B cell (primary cell): ENCODE results near the gene ANKLE1. TPM values are rescaled to one million over a fixed set of nuclear protein-coding genes. Genes with fewer than 3 reads are reported as not detected.

Experiments used
- ATAC-seq: fragments of 200-7000 bp; cut with Tn5 transposase; one replicate; pipeline ENCODE4 v1.10.0; 2021; ENCODE audit warnings: low read depth, mild to moderate bottlenecking, moderate number of reproducible peaks, moderate library complexity
- CTCF ChIA-PET: fragments of 350-600 bp; sonication (Branson Sonifier 250); formaldehyde crosslinking; loops from one replicate; lab custom pipeline; 2021; ENCODE audit warnings: antibody characterized with exemption, inconsistent platforms; lab: Charles Lee
- POLR2A ChIA-PET: fragments of 350-600 bp; sonication (Branson Sonifier 250); formaldehyde crosslinking; loops from one replicate; lab custom pipeline; 2021; ENCODE audit warnings: antibody characterized with exemption; lab: Charles Lee
- DNase-seq: peaks from one replicate; pipeline ENCODE4 v3.0.0; 2013
- H2AFZ ChIP-seq: 2 replicates; pipeline ENCODE4 v1.6.1; 2012; ENCODE audit warnings: mild to moderate bottlenecking, low read depth, low read length; ENCODE audit not compliant: insufficient read depth, poor library complexity, severe bottlenecking
- H3K27ac ChIP-seq, 2 donors: 1 replicate in 1 of 2; 2 replicates in 1 of 2; pipeline ENCODE4 v1.5.1; 2012 to 2013; ENCODE audit warnings: low read length in 2 of 2, mild to moderate bottlenecking in 2 of 2, moderate library complexity in 1 of 2
- H3K27me3 ChIP-seq, 4 experiments: fragments of 200-600 bp in 1 of 4; sonication (generic) in 1 of 4; replicated peaks in 1 of 4; 1 replicate in 2 of 4; 2 replicates in 2 of 4; pipeline versions ENCODE4 v1.6.1 to v1.7.0; 2013 to 2016; ENCODE audit warnings: low read length in 3 of 4, mild to moderate bottlenecking in 2 of 4, mixed read lengths in 1 of 4, moderate library complexity in 1 of 4; ENCODE audit not compliant: insufficient read depth in 4 of 4, control insufficient read depth in 3 of 4; ENCODE audit errors: control extremely low read depth in 1 of 4
- H3K36me3 ChIP-seq, 2 experiments: replicated peaks in 1 of 2; 1 replicate in 1 of 2; 2 replicates in 1 of 2; pipeline versions ENCODE4 v1.6.1 to v1.7.1; 2013; ENCODE audit warnings: low read length in 1 of 2; ENCODE audit not compliant: insufficient read depth in 2 of 2, control insufficient read depth in 1 of 2; ENCODE audit errors: control extremely low read depth in 1 of 2, extremely low read depth in 1 of 2
- H3K4me1 ChIP-seq, 2 donors: fragments of 200-600 bp in 1 of 2; sonication (generic) in 1 of 2; 1 replicate in 1 of 2; 2 replicates in 1 of 2; pipeline versions ENCODE4 v1.5.1 to v1.6.1; 2013 to 2017; ENCODE audit warnings: low read length in 2 of 2; ENCODE audit not compliant: control insufficient read depth in 2 of 2, insufficient read depth in 2 of 2
- H3K4me2 ChIP-seq: replicated peaks from 2 replicates; pipeline ENCODE3; 2012; ENCODE audit warnings: mild to moderate bottlenecking, low read depth, low read length; ENCODE audit not compliant: poor library complexity, severe bottlenecking
- H3K4me3 ChIP-seq, 5 experiments: fragments of 200-600 bp in 1 of 5; sonication (generic) in 1 of 5; 1 replicate in 3 of 5; 2 replicates in 2 of 5; pipeline versions ENCODE4 v1.5.1 to v1.7.0; 2011 to 2016; ENCODE audit warnings: low read length in 4 of 5, mild to moderate bottlenecking in 4 of 5, low read depth in 2 of 5, control low read depth in 1 of 5, moderate library complexity in 1 of 5; ENCODE audit not compliant: insufficient read depth in 1 of 5; ENCODE audit errors: control extremely low read depth in 1 of 5, extremely low read depth in 1 of 5
- H3K79me2 ChIP-seq: fragments of 200-600 bp; sonication (generic); one replicate; pipeline ENCODE4 v1.6.0; 2016; ENCODE audit warnings: low read length; ENCODE audit not compliant: control insufficient read depth, insufficient read depth
- H3K9ac ChIP-seq: fragments of 200-600 bp; sonication (generic); 2 replicates; pipeline ENCODE4 v1.6.1; 2017; ENCODE audit warnings: mild to moderate bottlenecking, low read length, moderate library complexity
- H3K9me3 ChIP-seq, 3 donors: one replicate each; pipeline versions ENCODE4 v1.6.1 to v1.7.1; 2013; ENCODE audit warnings: low read length in 2 of 3; ENCODE audit not compliant: control insufficient read depth in 2 of 3, insufficient read depth in 1 of 3; ENCODE audit errors: control extremely low read depth in 1 of 3
- H4K20me1 ChIP-seq: 2 replicates; pipeline ENCODE4 v1.6.0; 2012; ENCODE audit warnings: mild to moderate bottlenecking, low read length; ENCODE audit not compliant: insufficient read depth, control insufficient read depth, poor library complexity, severe bottlenecking
- H3K27ac Mint-ChIP-seq: one replicate; pipeline ENCODE4 v1.8.0; 2021; ENCODE audit warnings: mixed read lengths
- H3K27me3 Mint-ChIP-seq: one replicate; pipeline ENCODE4 v1.8.0; 2021; ENCODE audit warnings: mixed read lengths
- H3K4me1 Mint-ChIP-seq: one replicate; pipeline ENCODE4 v1.8.0; 2021; ENCODE audit warnings: mixed read lengths
- H3K4me3 Mint-ChIP-seq: one replicate; pipeline ENCODE4 v1.8.0; 2021; ENCODE audit warnings: mixed read lengths
- H3K9me3 Mint-ChIP-seq: one replicate; pipeline ENCODE4 v1.8.0; 2022; ENCODE audit warnings: mixed read lengths; ENCODE audit not compliant: insufficient read depth
- EZH2 ChIP-seq: IDR thresholded peaks from 2 replicates; pipeline ENCODE4 v1.6.1; 2012; ENCODE audit warnings: borderline replicate concordance, low read depth, mild to moderate bottlenecking, moderate library complexity, low read length; ENCODE audit not compliant: insufficient read depth, poor library complexity, severe bottlenecking
- WGBS: methylation state at CpG from one replicate; pipeline ENCODE4 v1.1.5; 2013; ENCODE audit warnings: missing lambda C conversion rate; ENCODE audit not compliant: insufficient coverage; 5-methylcytosine and 5-hydroxymethylcytosine counted together
- intact Hi-C: fragments of 100-400 bp; cut with micrococcal nuclease; formaldehyde crosslinking; loops from one replicate; pipeline ENCODE4 v1.10.0; 2022
- polyA plus RNA-seq: library from polyadenylated mRNA; depleted of rRNA; stranded (reverse); fragments of >200 nt; gene quantifications from 2 replicates; pipeline ENCODE4 v1.2.3, GENCODE V29; 2012
- total RNA-seq, 2 donors: library from RNA; stranded (reverse); fragments of 120-200 nt in 1 of 2; gene quantifications; 1 replicate in 1 of 2; 2 replicates in 1 of 2; pipeline versions ENCODE4 v1.2.3 to v1.2.4, GENCODE V29; 2013 to 2022
- TF ChIP-seq, protein P1 (sequence below): fragments of 200-600 bp; IDR thresholded peaks from one replicate; pipeline ENCODE4 v1.8.0; 2022; ENCODE audit warnings: antibody characterized with exemption, mild to moderate bottlenecking

Gene ANKLE1
- total and polyA plus RNA-seq, 2 donors (not counting 1 experiment from before 2014, with no cell fraction given), result 6.2 to 7.6 TPM

DNA sequence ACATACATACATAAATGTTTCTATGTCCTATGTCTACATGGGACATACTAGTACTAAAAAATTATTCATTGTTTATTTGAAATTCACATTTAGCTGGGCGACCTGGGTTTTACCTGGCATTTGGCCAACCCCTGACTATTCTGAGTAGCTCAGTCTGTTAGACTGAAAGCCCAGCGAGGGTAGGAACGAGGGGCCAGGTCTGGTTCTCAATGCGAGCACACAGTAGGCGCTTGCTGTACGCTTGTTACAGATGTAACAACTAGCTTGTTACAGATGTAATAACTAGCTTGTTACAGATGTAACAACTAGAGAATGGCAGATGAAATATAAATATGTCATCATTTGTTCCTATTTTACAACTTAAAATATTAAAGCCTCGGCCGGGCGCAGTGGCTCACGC is 53.9 kb downstream of the ANKLE1 start:
- Histone ChIP-seq H3K4me1 (peaks cover 19 to 33% of the 10 kb centered on the region in 2 donors), H3K4me2 (no peak overlapping the region)
- POLR2A ChIA-PET, result interaction anchor here (0.5 to 1.7 kb wide), 2 partner anchors 84 to 214 kb away, joined by 4 to 5 read pairs; partner anchors contain the start of gene MVB12A

More for the DNA sequence above, 53.9 kb downstream of the ANKLE1 start:
- Histone ChIP-seq H3K36me3 (no peaks in the 10 kb centered on the region), H3K79me2 (peaks cover 9% of the 10 kb centered on the region), H2AFZ (no peak overlapping the region), H3K9me3 (peaks cover 0 to 10% (median 0%) of the 10 kb centered on the region in 3 donors), H4K20me1 (no peaks in the 10 kb centered on the region), H3K4me3 (no peak overlapping the region), H3K27ac (no peak overlapping the region), H3K27me3 (peaks cover 0 to 16% (median 0%) of the 10 kb centered on the region in 4 experiments), H3K9ac (no peak overlapping the region)
- Mint-ChIP-seq H3K9me3 (no peaks in the 10 kb centered on the region), H3K4me1 (peaks cover 42% of the 10 kb centered on the region), H3K27ac (no peak overlapping the region), H3K4me3 (peak overlapping the region; percentile 63), H3K27me3 (peaks cover 4% of the 10 kb centered on the region)
- DNase-seq (no peak), ATAC-seq (no peak)
- 95% methylated on average over 7 of the region's 10 CpGs for WGBS
- no peak for TF ChIP-seq EZH2
- TF ChIP-seq, protein P1, sequence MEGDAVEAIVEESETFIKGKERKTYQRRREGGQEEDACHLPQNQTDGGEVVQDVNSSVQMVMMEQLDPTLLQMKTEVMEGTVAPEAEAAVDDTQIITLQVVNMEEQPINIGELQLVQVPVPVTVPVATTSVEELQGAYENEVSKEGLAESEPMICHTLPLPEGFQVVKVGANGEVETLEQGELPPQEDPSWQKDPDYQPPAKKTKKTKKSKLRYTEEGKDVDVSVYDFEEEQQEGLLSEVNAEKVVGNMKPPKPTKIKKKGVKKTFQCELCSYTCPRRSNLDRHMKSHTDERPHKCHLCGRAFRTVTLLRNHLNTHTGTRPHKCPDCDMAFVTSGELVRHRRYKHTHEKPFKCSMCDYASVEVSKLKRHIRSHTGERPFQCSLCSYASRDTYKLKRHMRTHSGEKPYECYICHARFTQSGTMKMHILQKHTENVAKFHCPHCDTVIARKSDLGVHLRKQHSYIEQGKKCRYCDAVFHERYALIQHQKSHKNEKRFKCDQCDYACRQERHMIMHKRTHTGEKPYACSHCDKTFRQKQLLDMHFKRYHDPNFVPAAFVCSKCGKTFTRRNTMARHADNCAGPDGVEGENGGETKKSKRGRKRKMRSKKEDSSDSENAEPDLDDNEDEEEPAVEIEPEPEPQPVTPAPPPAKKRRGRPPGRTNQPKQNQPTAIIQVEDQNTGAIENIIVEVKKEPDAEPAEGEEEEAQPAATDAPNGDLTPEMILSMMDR, result no peak
- intact Hi-C loops, result no loop called here
- CTCF ChIA-PET, result interaction anchor here (0.6 to 1.8 kb wide), 3 partner anchors 10 to 56 kb away, joined by 3 to 13 read pairs (median 4); no protein-coding TSS in a partner anchor

Other genes starting within 250 kb of the ANKLE1 start
- gene HAUS8, start 206.4 kb upstream of the ANKLE1 start, total RNA-seq, result 22.4 and 24.9 TPM in 2 replicates
- 17.6 and 18.3 TPM in 2 replicates for gene HAUS8, start 206.4 kb upstream of the ANKLE1 start, polyA plus RNA-seq
- gene MYO9B, start 206.1 kb upstream of the ANKLE1 start, total RNA-seq, result 273 and 288 TPM in 2 replicates
- gene MYO9B, start 206.1 kb upstream of the ANKLE1 start, polyA plus RNA-seq, result 256 and 263 TPM in 2 replicates
- 39.9 and 49.5 TPM in 2 replicates for gene USE1, start 66.5 kb upstream of the ANKLE1 start, total RNA-seq
- gene USE1, start 66.5 kb upstream of the ANKLE1 start, polyA plus RNA-seq, result 48.3 and 56.5 TPM in 2 replicates
- gene OCEL1, start 55.7 kb upstream of the ANKLE1 start, total RNA-seq, result 30.5 and 40.4 TPM in 2 replicates
- gene OCEL1, start 55.7 kb upstream of the ANKLE1 start, polyA plus RNA-seq, result 12.0 and 28.5 TPM in 2 replicates
- 4.9 and 5.1 TPM in 2 replicates for gene NR2F6, start 36.0 kb upstream of the ANKLE1 start, total RNA-seq
- 2.0 and 2.9 TPM in 2 replicates for gene NR2F6, start 36.0 kb upstream of the ANKLE1 start, polyA plus RNA-seq
- gene USHBP1, start 17.2 kb upstream of the ANKLE1 start, total RNA-seq, result 0.12 and 0.39 TPM in 2 replicates
- 0.03 TPM in 1 of 2 replicates, not detected in the other for gene USHBP1, start 17.2 kb upstream of the ANKLE1 start, polyA plus RNA-seq
- 126 and 129 TPM in 2 replicates for gene BABAM1, start 14.5 kb upstream of the ANKLE1 start, total RNA-seq
- gene BABAM1, start 14.5 kb upstream of the ANKLE1 start, polyA plus RNA-seq, result 98.6 and 105 TPM in 2 replicates
- gene ABHD8, start 21.5 kb downstream of the ANKLE1 start, total RNA-seq, result 7.2 and 9.7 TPM in 2 replicates
- gene ABHD8, start 21.5 kb downstream of the ANKLE1 start, polyA plus RNA-seq, result 4.6 and 5.2 TPM in 2 replicates
- 40.7 and 45.7 TPM in 2 replicates for gene MRPL34, start 24.0 kb downstream of the ANKLE1 start, total RNA-seq
- 15.1 and 16.5 TPM in 2 replicates for gene MRPL34, start 24.0 kb downstream of the ANKLE1 start, polyA plus RNA-seq
- 35.5 and 38.4 TPM in 2 replicates for gene DDA1, start 27.7 kb downstream of the ANKLE1 start, total RNA-seq
- 37.4 and 38.4 TPM in 2 replicates for gene DDA1, start 27.7 kb downstream of the ANKLE1 start, polyA plus RNA-seq
- gene ANO8, start 53.0 kb downstream of the ANKLE1 start, total RNA-seq, result 4.8 and 5.2 TPM in 2 replicates
- gene ANO8, start 53.0 kb downstream of the ANKLE1 start, polyA plus RNA-seq, result 2.7 and 3.0 TPM in 2 replicates
- gene GTPBP3, start 55.7 kb downstream of the ANKLE1 start, total RNA-seq, result 44.3 and 44.9 TPM in 2 replicates
- gene GTPBP3, start 55.7 kb downstream of the ANKLE1 start, polyA plus RNA-seq, result 41.6 and 44.8 TPM in 2 replicates
- not detected in 2 replicates for gene PLVAP, start 95.4 kb downstream of the ANKLE1 start, total RNA-seq
- gene PLVAP, start 95.4 kb downstream of the ANKLE1 start, polyA plus RNA-seq, result 0.06 and 0.26 TPM in 2 replicates
- gene CCDC194, start 112.3 kb downstream of the ANKLE1 start, total RNA-seq, result 3.4 and 3.8 TPM in 2 replicates
- gene CCDC194, start 112.3 kb downstream of the ANKLE1 start, polyA plus RNA-seq, result 0.65 and 1.4 TPM in 2 replicates
- gene BST2, start 123.7 kb downstream of the ANKLE1 start, total RNA-seq, result 59.7 and 66.0 TPM in 2 replicates
- gene BST2, start 123.7 kb downstream of the ANKLE1 start, polyA plus RNA-seq, result 64.5 and 79.5 TPM in 2 replicates
- gene MVB12A, start 138.1 kb downstream of the ANKLE1 start, total RNA-seq, result 26.8 and 33.6 TPM in 2 replicates
- 21.4 and 31.3 TPM in 2 replicates for gene MVB12A, start 138.1 kb downstream of the ANKLE1 start, polyA plus RNA-seq
- not detected in 2 replicates for gene TMEM221, start 166.8 kb downstream of the ANKLE1 start, total RNA-seq
- not detected in 2 replicates for gene TMEM221, start 166.8 kb downstream of the ANKLE1 start, polyA plus RNA-seq
- not detected in 2 replicates for gene NXNL1, start 179.0 kb downstream of the ANKLE1 start, total RNA-seq
- gene NXNL1, start 179.0 kb downstream of the ANKLE1 start, polyA plus RNA-seq, result not detected in 2 replicates
- 9.5 and 11.5 TPM in 2 replicates for gene SLC27A1, start 188.6 kb downstream of the ANKLE1 start, total RNA-seq
- gene SLC27A1, start 188.6 kb downstream of the ANKLE1 start, polyA plus RNA-seq, result 4.1 and 5.1 TPM in 2 replicates
- gene PGLS, start 229.7 kb downstream of the ANKLE1 start, total RNA-seq, result 83.3 and 88.5 TPM in 2 replicates
- 55.2 and 74.2 TPM in 2 replicates for gene PGLS, start 229.7 kb downstream of the ANKLE1 start, polyA plus RNA-seq